HG03103 (cell line): Measurements from ENCODE around the gene SPACA4.

Experiments
- ATAC-seq: cut with Tn5 transposase; IDR thresholded peaks from one replicate; pipeline ENCODE4 v1.9.1; 2021; ENCODE audit warnings: low read depth; ENCODE audit not compliant: unreplicated experiment

The SPACA4 gene

DNA sequence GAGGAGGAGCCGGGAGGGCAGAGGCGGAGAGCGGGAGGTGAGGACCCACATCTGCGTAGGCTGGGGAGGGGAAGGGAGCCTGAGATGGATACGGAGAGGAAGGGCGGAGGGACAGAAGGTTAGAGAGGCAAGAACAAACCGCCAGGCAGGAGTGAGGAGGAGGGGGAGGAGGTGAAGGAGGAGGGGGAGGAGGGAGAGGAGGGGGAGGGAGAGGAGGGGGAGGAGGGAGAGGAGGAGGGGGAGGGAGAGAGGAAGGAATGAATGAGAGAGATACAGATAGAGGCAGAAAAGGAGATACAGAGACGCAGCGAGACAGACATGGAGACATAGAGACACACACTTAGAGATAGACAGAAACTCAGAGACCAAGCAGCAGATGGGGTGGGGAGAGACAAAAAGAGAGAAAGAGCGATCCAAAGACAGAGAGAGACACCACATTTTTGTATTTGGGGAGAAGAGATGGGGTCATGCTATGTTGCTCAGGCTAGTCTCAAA lies 40.2 kb downstream of the SPACA4 start:
- no peak for ATAC-seq

DNA sequence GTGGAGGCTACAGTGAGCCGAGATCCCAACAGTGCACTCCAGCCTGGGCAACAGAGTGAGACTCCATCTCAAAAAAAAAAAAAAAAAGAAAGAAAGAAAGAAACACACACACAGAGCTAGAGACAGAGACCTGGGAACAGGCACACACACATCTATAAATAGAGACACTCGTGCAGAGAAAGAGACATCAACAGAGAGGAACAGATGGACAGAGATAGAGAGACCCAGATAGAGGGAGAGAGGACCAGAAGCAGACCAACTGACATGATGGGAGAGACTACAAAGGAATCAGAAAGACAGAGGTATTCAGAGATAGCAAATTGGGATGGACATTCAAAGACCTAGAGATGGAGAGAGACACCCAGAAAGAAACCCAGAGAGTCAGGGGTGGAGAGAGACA lies 41.6 kb downstream of the SPACA4 start:
- ATAC-seq, result no peak

DNA sequence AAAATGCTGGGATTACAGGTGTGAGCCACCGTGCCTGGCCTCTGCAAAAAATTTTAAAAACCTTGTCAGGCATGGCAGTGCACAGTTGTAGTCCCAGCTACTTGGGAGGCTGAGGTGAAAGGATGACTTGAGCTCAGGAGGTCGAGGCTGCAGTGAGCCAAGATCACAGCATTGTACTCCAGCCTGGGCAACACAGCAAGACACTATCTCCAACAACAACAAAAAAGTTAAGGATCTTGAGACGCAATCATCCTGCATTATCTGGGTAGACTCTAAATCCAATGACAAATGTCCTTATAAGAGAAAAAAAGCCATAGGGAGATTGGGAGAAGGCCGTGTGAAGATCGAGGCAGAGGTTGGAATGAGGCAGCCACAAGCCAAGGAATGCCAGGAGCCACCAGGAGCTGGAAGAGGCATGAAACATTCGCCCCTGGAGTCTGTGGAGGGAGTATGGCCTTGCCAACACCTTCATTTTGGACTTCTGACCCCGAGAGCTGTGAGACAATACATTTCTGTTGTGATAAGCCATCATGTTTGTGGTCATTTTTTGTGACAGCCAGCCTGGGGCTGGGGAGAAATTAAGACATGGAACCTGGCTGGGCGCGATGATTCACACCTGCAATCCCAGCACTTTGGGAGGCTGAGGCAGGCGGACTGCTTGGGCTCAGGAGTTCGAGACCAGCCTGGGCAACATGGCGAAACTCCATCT lies 44.6 kb downstream of the SPACA4 start:
- ATAC-seq, result no peak

- ATAC-seq, result no peak
These were observed 45.1 kb downstream of the SPACA4 start for GRCh38 chr19:48651683-48652048.

DNA sequence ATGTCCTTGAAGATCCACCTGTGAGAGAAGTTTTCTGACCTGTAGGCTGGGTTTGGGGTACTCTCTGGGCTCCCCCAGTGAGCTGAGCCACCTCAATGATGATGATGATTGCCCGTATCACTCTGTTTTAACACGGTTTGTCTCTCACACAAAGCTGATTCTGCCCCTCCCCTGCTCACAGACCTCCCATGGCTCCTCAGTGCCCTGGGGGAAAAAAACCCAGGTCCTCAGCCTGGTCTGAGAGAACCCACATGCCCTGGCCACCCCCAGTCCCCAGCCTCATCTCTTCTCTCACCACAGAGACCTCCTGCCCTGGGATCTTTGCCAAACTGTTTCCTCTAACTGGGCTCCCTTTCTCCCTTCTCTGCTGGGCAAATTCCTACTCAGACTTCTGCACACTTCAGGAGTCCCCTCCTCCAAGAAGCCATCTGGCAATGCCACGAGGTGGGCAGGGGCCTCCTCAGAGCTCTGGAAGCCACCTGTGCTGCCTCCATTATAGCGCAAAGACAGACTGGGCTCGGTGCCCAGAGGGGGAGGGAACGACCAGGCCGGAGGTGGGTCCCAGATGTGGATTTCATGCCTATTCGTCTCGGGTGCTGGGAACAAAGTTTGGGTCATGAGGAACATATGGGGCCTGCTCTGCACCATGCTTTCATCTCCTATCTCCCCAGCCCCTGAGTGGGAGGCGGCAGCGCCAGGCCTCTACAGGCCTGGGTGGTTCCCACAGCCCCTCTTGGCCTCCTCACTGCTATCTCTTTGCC lies 47.9 kb downstream of the SPACA4 start:
- ATAC-seq, result no peak

DNA sequence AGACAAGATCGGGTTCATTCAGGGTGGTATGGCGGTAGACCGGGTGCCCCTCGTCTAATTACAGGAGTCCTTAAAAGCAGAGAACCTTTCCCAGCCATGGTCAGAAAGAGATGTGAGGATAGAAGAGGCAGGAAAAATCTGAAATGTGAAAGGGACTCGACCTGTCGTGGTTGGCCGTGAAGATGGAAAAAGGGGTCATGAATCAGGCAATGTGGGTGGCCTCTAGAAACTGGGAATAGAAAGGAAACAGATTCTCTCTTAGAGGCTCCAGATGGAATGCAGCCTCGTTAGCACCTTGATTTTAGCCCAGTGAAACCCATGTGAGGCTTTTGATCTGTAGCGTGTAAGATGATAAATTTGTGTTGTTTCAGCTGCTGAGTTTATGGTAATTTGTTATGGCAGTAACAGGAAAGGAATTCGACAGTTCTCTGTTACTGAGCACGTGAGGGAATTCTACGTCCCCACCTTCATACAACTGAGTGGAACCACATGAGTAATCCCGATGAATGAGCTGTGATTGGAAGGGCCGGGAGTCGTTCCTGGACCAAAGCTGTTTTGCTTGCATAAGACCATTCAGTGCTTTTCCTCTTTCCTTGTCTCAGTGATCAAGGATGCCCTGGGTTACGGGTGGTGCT lies 50.4 kb downstream of the SPACA4 start:
- ATAC-seq, result no peak
